H1 (cell line): ENCODE data around the gene GAPDH. TPM values are rescaled to one million over a fixed set of nuclear protein-coding genes. Genes with fewer than 3 reads are reported as not detected.

ENCODE experiments used
- CTCF ChIA-PET: fragments of 300-600 bp; sonication (Branson Sonifier 250); formaldehyde crosslinking; loops from one replicate; lab custom pipeline; 2021; ENCODE audit not compliant: partially characterized antibody; lab: Charles Lee
- POLR2A ChIA-PET: fragments of 300-600 bp; sonication (Branson Sonifier 250); formaldehyde crosslinking; loops from one replicate; lab custom pipeline; 2021; ENCODE audit warnings: inconsistent platforms; ENCODE audit not compliant: partially characterized antibody; lab: Charles Lee
- DNase-seq, 2 experiments: peaks; one replicate each; pipeline versions ENCODE4 v3.0.0 to v3.0.0-alpha.2; 2010 to 2022; ENCODE audit warnings: low spot score in 2 of 2, low read depth in 1 of 2, mixed read lengths in 1 of 2
- FAIRE-seq: peaks from 2 replicates; lab custom pipeline; 2011; peaks lifted over from hg19 to GRCh38; lab: Jason Lieb, UNC
- H2AFZ ChIP-seq: 2 replicates; pipeline ENCODE4 v1.8.1; 2012; ENCODE audit warnings: low read length, inconsistent platforms
- H2AK5ac ChIP-seq: 2 replicates; pipeline ENCODE4 v1.6.1; 2013; ENCODE audit warnings: low read depth, low read length
- H2BK120ac ChIP-seq: replicated peaks from 2 replicates; pipeline ENCODE3; 2013; ENCODE audit warnings: low read depth, low read length, inconsistent platforms
- H2BK12ac ChIP-seq: 2 replicates; pipeline ENCODE4 v1.6.1; 2013; ENCODE audit warnings: low read depth, low read length
- H2BK15ac ChIP-seq: 2 replicates; pipeline ENCODE4 v1.6.1; 2013; ENCODE audit warnings: low read length
- H2BK20ac ChIP-seq: 2 replicates; pipeline ENCODE4 v1.6.1; 2013; ENCODE audit warnings: low read length
- H2BK5ac ChIP-seq: 2 replicates; pipeline ENCODE4 v1.6.1; 2013; ENCODE audit warnings: low read depth, low read length
- H3K14ac ChIP-seq: 2 replicates; pipeline ENCODE4 v1.6.1; 2013; ENCODE audit warnings: inconsistent platforms; ENCODE audit not compliant: insufficient read length
- H3K18ac ChIP-seq: 2 replicates; pipeline ENCODE4 v1.6.1; 2013; ENCODE audit warnings: low read length; ENCODE audit errors: extremely low read depth
- H3K23ac ChIP-seq: 2 replicates; pipeline ENCODE4 v1.6.1; 2013; ENCODE audit warnings: inconsistent platforms; ENCODE audit not compliant: insufficient read length
- H3K23me2 ChIP-seq: 2 replicates; pipeline ENCODE4 v1.6.1; 2013; ENCODE audit warnings: low read depth, low read length
- H3K27ac ChIP-seq: 2 replicates; pipeline ENCODE4 v1.6.1; 2011; ENCODE audit warnings: low read depth, low read length, inconsistent platforms
- H3K27me3 ChIP-seq, 4 experiments: replicated peaks in 1 of 4; 1 replicate in 1 of 4; 2 replicates in 3 of 4; pipeline versions ENCODE4 v1.6.1 to v1.8.1; 2011 to 2013; ENCODE audit warnings: low read length in 3 of 4, mild to moderate bottlenecking in 3 of 4, inconsistent platforms in 2 of 4, mixed read lengths in 2 of 4, moderate library complexity in 1 of 4; ENCODE audit not compliant: control insufficient read depth in 3 of 4, insufficient read depth in 3 of 4; ENCODE audit errors: extremely low read depth in 1 of 4
- H3K36me3 ChIP-seq, 4 experiments: 2 replicates each; pipeline versions ENCODE4 v1.6.1 to v1.8.1; 2011 to 2013; ENCODE audit warnings: mild to moderate bottlenecking in 4 of 4, low read length in 3 of 4, moderate library complexity in 2 of 4, control low read depth in 1 of 4, inconsistent platforms in 1 of 4; ENCODE audit not compliant: insufficient read depth in 4 of 4, control insufficient read depth in 2 of 4
- H3K4ac ChIP-seq: replicated peaks from 2 replicates; pipeline ENCODE3; 2013; ENCODE audit warnings: low read length, low read depth, mixed read lengths, inconsistent platforms; ENCODE audit not compliant: insufficient read length
- H3K4me1 ChIP-seq, 4 experiments: replicated peaks in 1 of 4; 1 replicate in 1 of 4; 2 replicates in 3 of 4; pipeline versions ENCODE4 v1.6.1 to v1.8.1; 2011 to 2013; ENCODE audit warnings: low read length in 3 of 4, inconsistent platforms in 2 of 4, mixed read lengths in 1 of 4; ENCODE audit not compliant: insufficient read depth in 4 of 4, control insufficient read depth in 3 of 4
- H3K4me2 ChIP-seq, 2 experiments: 2 replicates each; pipeline versions ENCODE4 v1.6.1 to v1.8.1; 2011 to 2013; ENCODE audit warnings: low read depth in 2 of 2, low read length in 2 of 2, control low read depth in 1 of 2, inconsistent platforms in 1 of 2, mild to moderate bottlenecking in 1 of 2; ENCODE audit not compliant: insufficient read depth in 1 of 2
- H3K4me3 ChIP-seq, 4 experiments: fragments of 200-600, 300-600 bp in 1 of 4; sonication (generic), shearing (Covaris generic), sonication (Bioruptor Twin) in 1 of 4; 2 replicates each; pipeline versions ENCODE4 v1.5.1 to v1.8.1; 2011 to 2016; ENCODE audit warnings: low read length in 4 of 4, low read depth in 3 of 4, control low read depth in 2 of 4, inconsistent platforms in 2 of 4, mild to moderate bottlenecking in 2 of 4, mixed read lengths in 1 of 4, moderate library complexity in 1 of 4; ENCODE audit not compliant: insufficient read depth in 2 of 4; ENCODE audit errors: extremely low read depth in 1 of 4
- H3K56ac ChIP-seq: replicated peaks from 2 replicates; pipeline ENCODE3; 2013; ENCODE audit warnings: low read depth, mild to moderate bottlenecking, mixed read lengths, low read length, inconsistent platforms; ENCODE audit not compliant: insufficient read length
- H3K79me1 ChIP-seq: 2 replicates; pipeline ENCODE4 v1.6.1; 2013; ENCODE audit warnings: low read depth, low read length, control low read depth
- H3K79me2 ChIP-seq, 2 experiments: 2 replicates each; pipeline versions ENCODE4 v1.6.1 to v1.8.1; 2012 to 2013; ENCODE audit warnings: low read length in 2 of 2, mild to moderate bottlenecking in 2 of 2, inconsistent platforms in 1 of 2; ENCODE audit not compliant: insufficient read depth in 2 of 2, control insufficient read depth in 1 of 2
- H3K9ac ChIP-seq, 4 experiments: replicated peaks in 1 of 4; 1 replicate in 1 of 4; 2 replicates in 3 of 4; pipeline versions ENCODE4 v1.6.1 to v1.8.1; 2011 to 2013; ENCODE audit warnings: low read depth in 3 of 4, low read length in 3 of 4, control low read depth in 2 of 4, mild to moderate bottlenecking in 2 of 4, moderate library complexity in 2 of 4, inconsistent platforms in 1 of 4; ENCODE audit errors: extremely low read depth in 1 of 4
- H3K9me3 ChIP-seq, 2 experiments: 2 replicates each; pipeline versions ENCODE4 v1.6.1 to v1.8.1; 2012 to 2013; ENCODE audit warnings: mild to moderate bottlenecking in 2 of 2, moderate library complexity in 2 of 2, control low read depth in 1 of 2, inconsistent platforms in 1 of 2, low read depth in 1 of 2, low read length in 1 of 2, mixed read lengths in 1 of 2; ENCODE audit not compliant: insufficient read depth in 2 of 2
- H4K20me1 ChIP-seq, 2 experiments: replicated peaks in 1 of 2; 2 replicates each; pipeline versions ENCODE3 to v1.8.1; 2011 to 2013; ENCODE audit warnings: inconsistent platforms in 2 of 2, low read length in 2 of 2, mild to moderate bottlenecking in 1 of 2; ENCODE audit not compliant: insufficient read depth in 2 of 2, control insufficient read depth in 1 of 2
- H4K5ac ChIP-seq: 2 replicates; pipeline ENCODE4 v1.6.1; 2013; ENCODE audit warnings: low read length, low read depth, mixed read lengths, inconsistent platforms; ENCODE audit not compliant: insufficient read length
- H4K8ac ChIP-seq: 2 replicates; pipeline ENCODE4 v1.8.0; 2013; ENCODE audit warnings: mild to moderate bottlenecking, moderate library complexity, low read length, inconsistent platforms; ENCODE audit not compliant: insufficient read depth; ENCODE audit errors: extremely low read depth
- H4K91ac ChIP-seq: replicated peaks from 2 replicates; pipeline ENCODE3; 2013; ENCODE audit warnings: low read length, mixed read lengths, inconsistent platforms; ENCODE audit not compliant: insufficient read length
- POLR2A ChIP-seq, 2 experiments: IDR thresholded peaks; 1 replicate in 1 of 2; 2 replicates in 1 of 2; pipeline ENCODE4 v1.6.1; 2011; ENCODE audit warnings: low read depth in 2 of 2, low read length in 2 of 2, mild to moderate bottlenecking in 2 of 2; ENCODE audit errors: control extremely low read depth in 1 of 2
- WGBS, 2 experiments: shearing (Covaris generic) in 1 of 2; methylation state at CpG; one replicate each; pipeline versions ENCODE4 v1.1.6 to v1.1.7; 2013 to 2015; ENCODE audit warnings: low lambda C conversion rate in 2 of 2, mixed read lengths in 2 of 2, inconsistent platforms in 1 of 2, low coverage in 1 of 2, missing lambda C conversion rate in 1 of 2; ENCODE audit not compliant: insufficient replicate concordance in 2 of 2, insufficient coverage in 1 of 2, insufficient read length in 1 of 2; ENCODE audit errors: extremely low coverage in 1 of 2, missing lambda C conversion rate in 1 of 2; 5-methylcytosine and 5-hydroxymethylcytosine counted together
- polyA plus RNA-seq, 7 experiments: library from polyadenylated mRNA; depleted of rRNA in 3 of 7; stranded (reverse) in 5 of 7; unstranded in 2 of 7; fragments of >200 nt in 5 of 7; fragments of 200-250 nt in 2 of 7; gene quantifications; 1 replicate in 5 of 7; 2 replicates in 1 of 7; 4 replicates in 1 of 7; pipeline versions ENCODE4 v1.2.1 to v1.2.3, GENCODE V29; 2011 to 2013; ENCODE audit warnings: missing spikeins in 2 of 7, mixed read lengths in 2 of 7
- total RNA-seq: library from RNA; stranded (reverse); fragmentation: NEBNext Ultra II Directional; extraction: Animal tissue kit (Norgen Biotek cat#: 25700); gene quantifications from 2 replicates; pipeline ENCODE4 v1.2.1, GENCODE V29; 2021

GAPDH gene
- total and polyA plus RNA-seq, 2 of the 8 experiments (the other 6 are each of a cell fraction or from before 2014, with no cell fraction given): 5,175 to 15,878 TPM

DNA sequence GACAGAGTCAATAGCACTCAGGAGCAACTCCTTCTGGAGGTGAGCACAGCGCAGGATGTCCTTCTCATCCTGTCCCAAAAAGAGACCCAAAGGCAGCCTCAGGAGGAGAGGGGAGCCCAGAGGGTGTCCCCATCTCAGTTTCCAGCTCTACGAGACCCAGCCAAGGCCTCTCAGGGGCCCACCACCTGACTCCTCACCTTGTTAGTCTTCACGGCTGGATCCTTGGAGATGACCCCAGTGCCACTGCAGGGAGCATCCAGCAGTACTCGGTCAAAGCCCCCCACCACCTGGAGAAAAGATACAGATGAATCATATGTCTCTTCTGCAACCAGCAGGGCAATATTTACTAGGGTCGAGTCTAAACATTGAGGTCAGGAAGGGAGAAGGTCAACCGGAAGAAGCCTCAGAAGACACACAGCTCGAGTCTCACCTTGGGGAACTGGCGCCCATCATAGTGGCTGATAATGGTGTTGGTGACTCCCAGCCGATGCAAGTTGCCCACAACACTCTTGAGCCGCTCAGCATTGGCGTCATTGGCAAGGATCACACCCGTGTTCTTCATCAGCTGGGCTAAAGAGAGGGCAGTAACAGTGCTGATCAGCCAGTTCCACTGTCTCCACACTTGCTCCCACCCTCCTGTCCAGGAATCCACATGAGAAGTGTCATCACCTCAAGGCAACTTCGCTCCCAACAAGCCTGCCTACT lies 26.3 kb downstream of the GAPDH start:
- ChIA-PET CTCF (interaction anchor here (0.6 to 24.5 kb wide), 6 partner anchors 10 to 124 kb away, joined by 3 to 462 read pairs (median 4); partner anchors contain the start of genes ACRBP, GAPDH and IFFO1), POLR2A (interaction anchor here (0.5 to 24.2 kb wide), 2 partner anchors 22 to 133 kb away, joined by 4 to 665 read pairs; partner anchors contain the start of gene GAPDH)
- no peak overlapping the region for H3K56ac ChIP-seq
- H2AK5ac ChIP-seq: no peak overlapping the region
- no peaks in the 10 kb centered on the region; a peak in 1 of 7 replicates for H3K4me1 ChIP-seq
- H2BK5ac ChIP-seq: no peak overlapping the region
- FAIRE-seq (no peak), DNase-seq (no peak)
- H4K20me1 ChIP-seq: peaks cover 8 to 12% of the 10 kb centered on the region in 2 experiments
- no peaks in the 10 kb centered on the region; the same call in 1 of the 2 replicates for H3K79me1 ChIP-seq
- no peaks in the 10 kb centered on the region for H3K27me3 ChIP-seq
- 0 out of 2 replicates have a peak, but pooled peaks cover under 1% of the 10 kb centered on the region for H3K23me2 ChIP-seq
- no peak overlapping the region for H2BK120ac ChIP-seq
- H3K27ac ChIP-seq: no peak overlapping the region
- H3K36me3 ChIP-seq: peaks cover 52 to 65% (median 56%) of the 10 kb centered on the region in 4 experiments
- H2BK15ac ChIP-seq: no peak overlapping the region
- H3K18ac ChIP-seq: no peak overlapping the region
- H4K8ac ChIP-seq: no peak overlapping the region
- no peaks in the 10 kb centered on the region for H3K9me3 ChIP-seq
- no peak overlapping the region for H3K4me3 ChIP-seq
- no peak overlapping the region for H3K4me2 ChIP-seq
- no peak overlapping the region for H3K9ac ChIP-seq
- no peak overlapping the region for H2BK12ac ChIP-seq
- H2AFZ ChIP-seq: no peak overlapping the region
- H4K91ac ChIP-seq: no peak overlapping the region
- no peak overlapping the region for H3K4ac ChIP-seq
- WGBS, 2 experiments: 93% methylated on average over 13 of the region's 13 CpGs; no CpG with 5 or more reads in 1 of the 2 experiments
- no peak overlapping the region for H4K5ac ChIP-seq
- no peak overlapping the region for H2BK20ac ChIP-seq
- no peaks in the 10 kb centered on the region for H3K79me2 ChIP-seq
- no peak overlapping the region for H3K23ac ChIP-seq
- no peak overlapping the region for H3K14ac ChIP-seq
- TF ChIP-seq POLR2A (IDR thresholded peaks at IDR 0.05; ENCODE audit: control extremely low read depth in 1 of 2, low read depth in 2 of 2, low read length in 2 of 2): peak in 1 of 2 experiments; percentile 19; a peak in 1 of 3 replicates
